ENCODE data around the gene SCGB1D4. TPM values are rescaled to one million over a fixed set of nuclear protein-coding genes. Genes with fewer than 3 reads are reported as not detected.
A peak's percentile ranks its signal among the peaks of the same experiment; 100 is the strongest.
"Not testable (repeated sequence)": the region's sequence is repeated elsewhere in the genome, so short reads cannot be mapped to it uniquely, and the experiment has no call there.

The SCGB1D4 gene
- total and polyA plus RNA-seq, 10 donors: not detected

GRCh38 chr11:62333768-62334167, 34.9 kb upstream of the SCGB1D4 start:
- H3K27me3 ChIP-seq (replicated peaks in 1 of 7): peaks cover 0 to 17% (median 0%) of the 10 kb centered on the region in 7 donors
- H3K4me3 ChIP-seq: no peak overlapping the region
- H3K27ac ChIP-seq: no peak overlapping the region
- DNase-seq: no peak
- intact Hi-C loops (cut with DNase I; ENCODE audit: low total_unique reads): no loop called here
- H3K4me1 ChIP-seq: peaks cover 0 to 28% (median 12%) of the 10 kb centered on the region in 6 donors
- 62 to 77% (median 73%) methylated on average over 5 of the region's 5 CpGs for WGBS, 5 donors
- no peaks in the 10 kb centered on the region for H3K36me3 ChIP-seq
- no peaks in the 10 kb centered on the region for H3K9me3 ChIP-seq
- TF ChIP-seq POLR2A (IDR thresholded peaks at IDR 0.05) (no peak), POLR2AphosphoS5 (IDR thresholded peaks at IDR 0.05) (no peak)
- TF ChIP-seq, protein P1, sequence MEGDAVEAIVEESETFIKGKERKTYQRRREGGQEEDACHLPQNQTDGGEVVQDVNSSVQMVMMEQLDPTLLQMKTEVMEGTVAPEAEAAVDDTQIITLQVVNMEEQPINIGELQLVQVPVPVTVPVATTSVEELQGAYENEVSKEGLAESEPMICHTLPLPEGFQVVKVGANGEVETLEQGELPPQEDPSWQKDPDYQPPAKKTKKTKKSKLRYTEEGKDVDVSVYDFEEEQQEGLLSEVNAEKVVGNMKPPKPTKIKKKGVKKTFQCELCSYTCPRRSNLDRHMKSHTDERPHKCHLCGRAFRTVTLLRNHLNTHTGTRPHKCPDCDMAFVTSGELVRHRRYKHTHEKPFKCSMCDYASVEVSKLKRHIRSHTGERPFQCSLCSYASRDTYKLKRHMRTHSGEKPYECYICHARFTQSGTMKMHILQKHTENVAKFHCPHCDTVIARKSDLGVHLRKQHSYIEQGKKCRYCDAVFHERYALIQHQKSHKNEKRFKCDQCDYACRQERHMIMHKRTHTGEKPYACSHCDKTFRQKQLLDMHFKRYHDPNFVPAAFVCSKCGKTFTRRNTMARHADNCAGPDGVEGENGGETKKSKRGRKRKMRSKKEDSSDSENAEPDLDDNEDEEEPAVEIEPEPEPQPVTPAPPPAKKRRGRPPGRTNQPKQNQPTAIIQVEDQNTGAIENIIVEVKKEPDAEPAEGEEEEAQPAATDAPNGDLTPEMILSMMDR (IDR thresholded peaks at IDR 0.05 in 8 of 11, conservative IDR thresholded peaks at IDR 0.05 in 3 of 11): no peak

DNA sequence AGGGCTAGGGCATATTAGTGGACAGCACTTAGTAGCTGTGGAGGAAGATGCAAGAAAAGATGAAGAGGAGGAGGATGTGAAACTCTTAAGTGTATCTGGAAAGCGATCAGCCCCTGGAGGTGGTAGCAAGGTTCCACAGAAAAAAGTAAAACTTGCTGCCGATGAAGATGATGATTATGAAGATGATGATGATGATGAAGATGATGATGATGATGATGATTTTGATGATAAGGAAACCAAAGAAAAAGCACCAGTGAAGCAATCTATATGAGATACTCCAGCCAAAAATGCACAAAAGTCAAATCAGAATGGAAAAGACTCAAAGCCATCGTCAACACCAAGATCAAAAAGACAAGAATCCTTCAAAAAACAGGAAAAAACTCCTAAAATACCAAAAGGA, 32.4 kb upstream of the SCGB1D4 start:
- WGBS, 5 donors: 68 to 85% (median 81%) methylated on average over 3 of the region's 3 CpGs
- H3K36me3 ChIP-seq; H3K4me3 ChIP-seq; intact Hi-C loops (cut with DNase I; ENCODE audit: low total_unique reads); H3K4me1 ChIP-seq; H3K9me3 ChIP-seq; H3K27ac ChIP-seq; DNase-seq: not testable (repeated sequence)
- H3K27me3 ChIP-seq (replicated peaks in 1 of 7): peaks cover 0 to 17% (median 0%) of the 10 kb centered on the region in 7 donors

DNA sequence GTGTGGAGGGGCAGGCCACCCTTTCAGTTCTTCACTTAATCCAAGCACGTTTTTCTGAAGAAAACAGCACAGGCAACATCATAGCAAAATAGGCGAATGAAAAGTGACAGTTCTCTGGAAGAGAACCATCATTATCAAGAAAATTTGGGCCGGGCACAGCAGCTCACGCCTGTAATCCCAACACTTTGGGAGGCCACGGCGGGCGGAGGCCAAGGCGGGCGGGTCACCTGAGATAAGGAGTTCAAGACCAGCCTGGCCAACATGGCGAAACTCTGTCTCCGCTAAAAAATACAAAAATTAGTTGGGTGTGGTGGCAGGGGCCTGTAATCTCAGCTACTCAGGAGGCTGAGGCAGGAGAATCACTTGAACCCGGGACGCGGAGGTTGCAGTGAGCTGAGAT, 28.7 kb upstream of the SCGB1D4 start:
- 93 to 97% (median 93%) methylated on average over 14 of the region's 14 CpGs for WGBS, 5 donors
- not testable (repeated sequence) for DNase-seq

DNA sequence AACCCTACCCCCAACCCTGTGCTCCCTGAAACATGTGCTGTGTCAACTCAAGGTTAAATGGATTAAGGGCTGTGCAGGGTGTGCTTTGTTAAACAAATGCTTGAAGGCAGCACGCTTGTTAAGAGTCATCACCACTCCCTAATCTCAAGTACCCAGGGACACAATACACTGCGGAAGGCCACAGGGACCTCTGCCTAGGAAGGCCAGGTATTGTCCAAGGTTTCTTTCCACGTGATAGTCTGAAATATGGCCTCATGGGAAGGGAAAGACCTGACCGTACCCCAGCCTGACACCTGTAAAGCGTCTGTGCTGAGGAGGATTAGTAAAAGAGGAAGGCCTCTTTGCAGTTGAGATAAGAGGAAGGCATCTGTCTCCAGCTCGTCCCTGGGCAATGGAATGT, 27.8 kb upstream of the SCGB1D4 start:
- 32 to 45% (median 42%) methylated on average over 6 of the region's 6 CpGs for WGBS, 5 donors
- intact Hi-C loops (cut with DNase I; ENCODE audit: low total_unique reads): not testable (repeated sequence)

More for the DNA sequence above, 28.7 kb upstream of the SCGB1D4 start:
- intact Hi-C loops (cut with DNase I; ENCODE audit: low total_unique reads); H3K27me3 ChIP-seq (replicated peaks in 1 of 7); H3K4me1 ChIP-seq; H3K4me3 ChIP-seq; H3K27ac ChIP-seq; H3K36me3 ChIP-seq; H3K9me3 ChIP-seq: not testable (repeated sequence)

GRCh38 chr11:62325781-62326180, 26.9 kb upstream of the SCGB1D4 start:
- H3K27me3 ChIP-seq (replicated peaks in 1 of 7); H3K4me1 ChIP-seq; H3K4me3 ChIP-seq; H3K27ac ChIP-seq; H3K9me3 ChIP-seq; DNase-seq; intact Hi-C loops (cut with DNase I; ENCODE audit: low total_unique reads); H3K36me3 ChIP-seq: not testable (repeated sequence)
- WGBS, 5 donors: 70 to 89% (median 72%) methylated on average over 5 of the region's 5 CpGs

More for the DNA sequence above, 27.8 kb upstream of the SCGB1D4 start:
- not testable (repeated sequence) for H3K27me3 ChIP-seq (replicated peaks in 1 of 7); H3K4me1 ChIP-seq; H3K27ac ChIP-seq; H3K36me3 ChIP-seq; DNase-seq; H3K9me3 ChIP-seq; H3K4me3 ChIP-seq

DNA sequence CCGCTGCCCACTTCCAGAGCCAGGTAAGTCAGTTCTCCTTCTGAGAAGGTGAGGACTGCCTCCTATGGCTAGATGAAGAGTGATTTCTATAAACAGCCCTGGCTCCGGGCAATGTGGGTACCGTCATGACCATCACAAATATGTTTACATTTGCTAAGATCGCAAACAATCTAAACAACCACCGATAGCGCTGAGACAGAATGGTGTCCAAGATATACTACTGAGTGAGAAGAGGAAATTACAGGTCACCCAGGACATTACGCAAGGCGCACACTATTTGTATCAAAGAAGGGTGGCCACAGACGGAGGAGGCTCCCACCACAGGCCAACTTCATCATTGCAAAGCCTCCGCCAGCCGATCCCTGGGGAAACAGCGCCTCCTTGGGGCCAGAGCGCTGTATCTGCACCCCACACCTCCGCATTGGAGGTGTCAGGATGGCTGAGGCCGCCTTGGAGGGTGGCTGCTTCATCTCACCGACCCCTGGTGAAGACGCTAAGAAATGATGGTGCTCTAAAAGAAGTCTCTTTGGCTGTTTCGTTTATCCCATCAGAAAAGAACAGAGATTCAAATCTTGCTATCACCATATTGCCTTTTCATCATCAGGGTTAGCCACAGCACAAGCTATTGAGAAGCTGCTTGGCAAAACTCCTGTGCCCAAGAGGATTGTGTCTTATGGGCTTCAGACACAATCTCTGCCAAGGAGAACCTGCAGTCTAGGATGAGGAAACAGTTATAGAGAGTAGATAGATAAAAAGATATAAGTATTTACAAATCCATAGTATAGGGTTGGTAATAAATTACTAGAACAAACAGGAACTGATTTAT, 26.1 kb upstream of the SCGB1D4 start:
- peak; percentile 78 for DNase-seq
- 24 to 47% (median 43%) methylated on average over 18 of the region's 18 CpGs for WGBS, 5 donors
- H3K4me3 ChIP-seq: no peak overlapping the region
- no peak overlapping the region for H3K27ac ChIP-seq
- peaks cover 0 to 8% (median 0%) of the 10 kb centered on the region in 6 donors for H3K4me1 ChIP-seq
- no peaks in the 10 kb centered on the region for H3K36me3 ChIP-seq
- H3K9me3 ChIP-seq: no peaks in the 10 kb centered on the region
- peaks cover 0 to 8% (median 0%) of the 10 kb centered on the region in 7 donors for H3K27me3 ChIP-seq (replicated peaks in 1 of 7)
- intact Hi-C loops (cut with DNase I; ENCODE audit: low total_unique reads): no loop called here
- TF ChIP-seq, protein P1 (IDR thresholded peaks at IDR 0.05 in 8 of 11, conservative IDR thresholded peaks at IDR 0.05 in 3 of 11): peak; percentile 28 to 83 (median 57)
- TF ChIP-seq POLR2AphosphoS5 (IDR thresholded peaks at IDR 0.05) (peak in 1 of 3 donors; percentile 15), POLR2A (IDR thresholded peaks at IDR 0.05) (no peak)

All from spleen (tissue), 11 donors.